K562 (cell line): Measurements from ENCODE around the gene STIL. TPM values are rescaled to one million over a fixed set of nuclear protein-coding genes. Genes with fewer than 3 reads are reported as not detected.

Source experiments
- ARID1B ChIP-seq: fragments of 450-650 bp; IDR thresholded peaks from 2 replicates; pipeline ENCODE4 v1.6.1; 2016; ENCODE audit warnings: antibody characterized with exemption, mild to moderate bottlenecking, inconsistent platforms
- CREB3L1 ChIP-seq: fragments of 450-650 bp; IDR thresholded peaks from 2 replicates; pipeline ENCODE4 v1.6.1; 2014; ENCODE audit warnings: low read depth, mild to moderate bottlenecking, moderate library complexity, borderline replicate concordance
- ESRRA ChIP-seq: fragments of 450-650 bp; IDR thresholded peaks from 2 replicates; pipeline ENCODE4 v1.6.1; 2014; ENCODE audit warnings: low read depth, mild to moderate bottlenecking, moderate library complexity, borderline replicate concordance
- HDAC2 ChIP-seq: fragments of 450-650 bp; IDR thresholded peaks from 2 replicates; pipeline ENCODE4 v1.6.1; 2016; ENCODE audit warnings: mild to moderate bottlenecking
- JUND ChIP-seq, 2 experiments: IDR thresholded peaks; 2 replicates in 1 of 2; 3 replicates in 1 of 2; pipeline ENCODE4 v1.6.1; 2011; ENCODE audit warnings: borderline replicate concordance in 2 of 2, low read depth in 2 of 2, low read length in 2 of 2, improper control_type of control experiment in 1 of 2, missing biosample characterization in 1 of 2, missing genetic modification characterization in 1 of 2, missing genetic modification reagents in 1 of 2
- KHSRP ChIP-seq: fragments of 450-650 bp; IDR thresholded peaks from 2 replicates; pipeline ENCODE4 v1.6.1; 2017
- LARP7 ChIP-seq: fragments of 450-650 bp; IDR thresholded peaks from 2 replicates; pipeline ENCODE4 v1.6.1; 2016
- MAFK ChIP-seq: IDR thresholded peaks from 2 replicates; pipeline ENCODE4 v1.6.1; 2011; ENCODE audit warnings: low read length, improper control_type of control experiment
- PHF20 ChIP-seq: fragments of 450-650 bp; IDR thresholded peaks from 2 replicates; pipeline ENCODE4 v1.6.1; 2018; ENCODE audit not compliant: partially characterized antibody
- POLR2AphosphoS5 ChIP-seq: IDR thresholded peaks from 2 replicates; pipeline ENCODE4 v1.6.1; 2011; ENCODE audit warnings: mild to moderate bottlenecking, low read depth, low read length, moderate library complexity; ENCODE audit not compliant: control insufficient read depth, insufficient read depth
- PRDM10 ChIP-seq: fragments of 450-650 bp; IDR thresholded peaks from 2 replicates; pipeline ENCODE4 v1.6.1; 2018; ENCODE audit not compliant: partially characterized antibody
- SP1 ChIP-seq: sonication (generic); formaldehyde crosslinking; IDR thresholded peaks from 2 replicates; pipeline ENCODE4 v1.8.1; 2022; ENCODE audit warnings: mild to moderate bottlenecking, missing genetic modification reagents
- ZBTB11 ChIP-seq, 3 experiments: fragments of 200-800 bp in 1 of 3; fragments of 250-450 bp in 1 of 3; fragments of 450-650 bp in 1 of 3; sonication (Bioruptor Pico) in 1 of 3; sonication (Bioruptor generic) in 1 of 3; formaldehyde crosslinking in 1 of 3; IDR thresholded peaks; 2 replicates each; pipeline versions ENCODE4 v1.6.1 to v1.8.0; 2016 to 2022; ENCODE audit warnings: mild to moderate bottlenecking in 2 of 3, missing genetic modification characterization in 2 of 3, missing compliant biosample characterization in 1 of 3, moderate library complexity in 1 of 3
- ZEB2 ChIP-seq: fragments of 450-650 bp; IDR thresholded peaks from 2 replicates; pipeline ENCODE4 v1.6.1; 2016
- ZNF445 ChIP-seq: fragments of 250-450 bp; sonication (Bioruptor Pico); IDR thresholded peaks from 2 replicates; pipeline ENCODE4 v1.4.0; 2020; ENCODE audit warnings: low read depth, mild to moderate bottlenecking, moderate library complexity
- ZNF449 ChIP-seq: fragments of 250-450 bp; sonication (Bioruptor Pico); IDR thresholded peaks from 2 replicates; pipeline ENCODE4 v1.8.0; 2022; ENCODE audit warnings: moderate library complexity, mild to moderate bottlenecking, inconsistent platforms
- ZNF668 ChIP-seq: fragments of 250-450 bp; sonication (Bioruptor Pico); IDR thresholded peaks from 2 replicates; pipeline ENCODE4 v1.8.0; 2022; ENCODE audit warnings: mild to moderate bottlenecking, inconsistent platforms
- ZNF696 ChIP-seq: fragments of 250-450 bp; sonication (Bioruptor Pico); conservative IDR thresholded peaks from 2 replicates; pipeline ENCODE4 v1.4.0; 2020; ENCODE audit warnings: mild to moderate bottlenecking, moderate library complexity
- polyA plus RNA-seq, 8 experiments: library from polyadenylated mRNA; depleted of rRNA in 4 of 8; stranded (reverse) in 5 of 8; unstranded in 3 of 8; fragments of >200 nt; fragmentation: Nextera tagmentation in 2 of 8; fragmentation: Illumina TruSeq in 1 of 8; extraction: Ambion mirVana in 2 of 8; extraction: Trizol in 1 of 8; gene quantifications; 2 replicates each; pipeline versions ENCODE4 v1.2.1 to v1.2.3, GENCODE V29; 2011 to 2014; ENCODE audit warnings: inconsistent platforms in 1 of 8, missing spikeins in 1 of 8
- total RNA-seq, 7 experiments: library from RNA; depleted of rRNA in 6 of 7; stranded (reverse); fragments of >200 nt in 6 of 7; fragmentation: Illumina TruSeq in 2 of 7; extraction: Trizol in 2 of 7; gene quantifications; 2 replicates each; pipeline versions ENCODE4 v1.2.1 to v1.2.3, GENCODE V29; 2011 to 2021; ENCODE audit warnings: low replicate concordance in 1 of 7

STIL gene
- total and polyA plus RNA-seq, 9 of the 15 experiments (the other 6 are each of a cell fraction or from before 2014, with no cell fraction given): 10.5 to 77.4 (median 39.6) TPM

- no peak for TF ChIP-seq ZNF668 (CRISPR knock-in tag)
- TF ChIP-seq PHF20: no peak
- peak; percentile 16; the same call in 1 of the 2 replicates for TF ChIP-seq MAFK
- no peak for TF ChIP-seq SP1 (CRISPR knock-in tag)
- peak; percentile 31; the same call in 1 of the 2 replicates for TF ChIP-seq JUND (IDR thresholded peaks at IDR 0.05; ENCODE audit: borderline replicate concordance, low read depth, low read length)
- TF ChIP-seq JUND (tag; IDR thresholded peaks at IDR 0.05; ENCODE audit: borderline replicate concordance, low read depth, low read length): no peak; the same call in 2 of the 3 replicates
- no peak for TF ChIP-seq ESRRA
- TF ChIP-seq ARID1B: peak; percentile 69
- TF ChIP-seq KHSRP: no peak
- TF ChIP-seq ZNF696 (CRISPR knock-in tag): no peak
- no peak for TF ChIP-seq CREB3L1
- TF ChIP-seq ZBTB11 (CRISPR knock-in tag; IDR thresholded peaks at IDR 0.05): peak in 1 of 3 experiments; percentile 35; a peak in 1 of 6 replicates
- no peak for TF ChIP-seq POLR2AphosphoS5
- peak; percentile 39; the same call in 1 of the 2 replicates for TF ChIP-seq HDAC2
- TF ChIP-seq LARP7: no peak
- no peak for TF ChIP-seq ZNF445
- peak; percentile 81 for TF ChIP-seq PRDM10
- TF ChIP-seq ZNF449 (CRISPR knock-in tag): no peak
- 0 out of 2 replicates have a peak, but pooled peaks have one; percentile 33 for TF ChIP-seq ZEB2
These were observed 102.1 kb downstream of the STIL start (continued) for GRCh38 chr1:47211796-47212269.
